SK-N-SH treated with all-trans-retinoic acid at 6 μM for 48 hours (cell line): Measurements from ENCODE around the gene ARHGAP10.

ENCODE experiments used
- CSDC2 ChIP-seq: fragments of 250-450 bp; sonication (Bioruptor Pico); IDR thresholded peaks from 2 replicates; pipeline ENCODE4 v1.5.0; 2020; ENCODE audit warnings: mild to moderate bottlenecking, moderate library complexity
- ISL1 ChIP-seq: fragments of 250-450 bp; sonication (Bioruptor Pico); IDR thresholded peaks from 2 replicates; pipeline ENCODE4 v2.1.2; 2022; ENCODE audit warnings: mild to moderate bottlenecking, moderate library complexity
- PPARA ChIP-seq: fragments of 250-450 bp; sonication (Bioruptor Pico); IDR thresholded peaks from 2 replicates; pipeline ENCODE4 v1.5.0; 2020; ENCODE audit warnings: mild to moderate bottlenecking, borderline replicate concordance
- RARB ChIP-seq: fragments of 250-450 bp; sonication (Bioruptor Pico); IDR thresholded peaks from 2 replicates; pipeline ENCODE4 v1.8.0; 2021; ENCODE audit warnings: mild to moderate bottlenecking, moderate library complexity
- TCF4 ChIP-seq: fragments of 250-450 bp; sonication (Bioruptor Pico); IDR thresholded peaks from 2 replicates; pipeline ENCODE4 v1.8.0; 2021; ENCODE audit warnings: mild to moderate bottlenecking, moderate library complexity, borderline replicate concordance
- ZNF70 ChIP-seq: fragments of 450-650 bp; formaldehyde crosslinking; IDR thresholded peaks from 2 replicates; pipeline ENCODE4 v1.5.0; 2020; ENCODE audit warnings: mild to moderate bottlenecking, moderate library complexity

DNA sequence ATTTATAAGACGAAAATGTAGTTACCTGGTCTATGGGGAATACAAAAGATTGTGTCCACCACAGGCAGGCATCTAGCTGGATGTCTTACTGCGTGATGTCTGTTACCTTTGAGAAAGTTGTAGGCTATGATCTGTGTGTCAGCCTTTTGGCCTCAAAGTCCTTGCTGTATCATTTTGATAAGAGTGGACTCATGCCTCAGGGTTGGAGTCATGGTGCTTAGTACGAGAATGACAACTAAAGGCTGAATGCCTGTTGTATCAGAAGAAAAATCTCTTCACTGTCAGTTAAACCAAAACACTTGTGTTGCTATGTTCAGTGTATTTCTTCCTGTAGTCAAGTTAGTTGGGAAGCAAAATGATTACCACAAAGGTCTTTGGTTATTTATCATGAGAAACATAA lies 226.2 kb downstream of the ARHGAP10 start:
- no peak for TF ChIP-seq RARB (CRISPR knock-in tag)
- TF ChIP-seq ISL1 (CRISPR knock-in tag), result no peak
- TF ChIP-seq ZNF70 (CRISPR knock-in tag), result no peak
- TF ChIP-seq TCF4 (CRISPR knock-in tag), result no peak
- no peak for TF ChIP-seq CSDC2 (CRISPR knock-in tag)
- TF ChIP-seq PPARA (CRISPR knock-in tag), result no peak
